ENCODE results near the gene IRF2. TPM values are rescaled to one million over a fixed set of nuclear protein-coding genes. Genes with fewer than 3 reads are reported as not detected.

IRF2 gene
- polyA plus RNA-seq, 2 of the 4 experiments (the other 2 are of a cell fraction) = 11.0 to 23.5 TPM

GRCh38 chr4:184349283-184350039 lies 124.9 kb downstream of the IRF2 start:
- Histone ChIP-seq H3K4me2 (peak overlapping the region; percentile 24; the same call in 1 of the 3 replicates), H3K4me3 (no peak overlapping the region), H3K27ac (peak overlapping the region; percentile 15 to 43; a peak in 2 of 6 replicates), H3K4me1 (peaks cover 12% of the 10 kb centered on the region; the same call in 2 of the 3 replicates), H3K9me3 (no peaks in the 10 kb centered on the region)
- FAIRE-seq (no peak), ATAC-seq (no peak), DNase-seq (ENCODE audit: low read depth in 1 of 2, low spot score in 1 of 2) (no peak)
- TF ChIP-seq MAFK (IDR thresholded peaks at IDR 0.05; ENCODE audit: partially characterized antibody) (no peak), PHF8 (IDR thresholded peaks at IDR 0.05; ENCODE audit: borderline replicate concordance, low read depth) (no peak), FOSL2 (IDR thresholded peaks at IDR 0.05) (no peak), FOSL2 (CRISPR knock-in tag; IDR thresholded peaks at IDR 0.05) (no peak), KDM1A (IDR thresholded peaks at IDR 0.05; ENCODE audit: low read depth) (no peak), REST (IDR thresholded peaks at IDR 0.05) (no peak), ZNF302 (CRISPR knock-in tag; IDR thresholded peaks at IDR 0.05) (no peak)
- POLR2A ChIA-PET = no interaction called here
- 87% methylated on average over 9 of the region's 11 CpGs for WGBS (ENCODE audit: missing lambda C conversion rate)
- CTCF ChIA-PET = interaction anchor here (1.1 to 1.2 kb wide), 2 partner anchors 62 to 86 kb away, joined by 3 to 4 read pairs; no protein-coding TSS in a partner anchor

- Histone ChIP-seq H3K4me3 (no peak overlapping the region), H3K4me1 (peaks cover 12% of the 10 kb centered on the region; the same call in 2 of the 3 replicates), H3K27ac (peak overlapping the region; percentile 43 to 46; a peak in 2 of 6 replicates), H3K9me3 (no peaks in the 10 kb centered on the region), H3K4me2 (peak overlapping the region; percentile 24; the same call in 1 of the 3 replicates)
- WGBS (ENCODE audit: missing lambda C conversion rate) = 58% methylated on average over 14 of the region's 15 CpGs
- POLR2A ChIA-PET = no interaction called here
- CTCF ChIA-PET = interaction anchor here (1.1 to 1.2 kb wide), 3 partner anchors 18 to 85 kb away, joined by 3 to 4 read pairs (median 3); no protein-coding TSS in a partner anchor
- TF ChIP-seq CBX2 (IDR thresholded peaks at IDR 0.05; ENCODE audit: borderline replicate concordance, low read depth) (no peak), JUNB (IDR thresholded peaks at IDR 0.05) (no peak), CBX8 (IDR thresholded peaks at IDR 0.05) (no peak), ZNF302 (CRISPR knock-in tag; IDR thresholded peaks at IDR 0.05) (no peak), ZSCAN20 (CRISPR knock-in tag; IDR thresholded peaks at IDR 0.05) (no peak), RARB (CRISPR knock-in tag; IDR thresholded peaks at IDR 0.05) (no peak), RNF2 (IDR thresholded peaks at IDR 0.05; ENCODE audit: borderline replicate concordance, low read depth) (no peak), NR3C1 (IDR thresholded peaks at IDR 0.05) (no peak), HES2 (IDR thresholded peaks at IDR 0.05) (no peak), ZFP36 (IDR thresholded peaks at IDR 0.05; ENCODE audit: borderline replicate concordance, partially characterized antibody) (no peak), POLR2AphosphoS2 (conservative IDR thresholded peaks at IDR 0.05; ENCODE audit: low read length) (no peak), HOXB13 (CRISPR knock-in tag; IDR thresholded peaks at IDR 0.05; ENCODE audit: low read depth) (no peak), CHD2 (IDR thresholded peaks at IDR 0.05; ENCODE audit: low read length, partially characterized antibody) (no peak), MYC (IDR thresholded peaks at IDR 0.05; ENCODE audit: borderline replicate concordance, low read length) (no peak), POLR2A (IDR thresholded peaks at IDR 0.05; ENCODE audit: low read length) (no peak), TP53 (CRISPR knock-in tag; IDR thresholded peaks at IDR 0.05) (no peak), FOSB (CRISPR knock-in tag; IDR thresholded peaks at IDR 0.05) (no peak), MAZ (IDR thresholded peaks at IDR 0.05; ENCODE audit: borderline replicate concordance, low read depth, low read length) (no peak)
- ATAC-seq (peak; percentile 42 to 43; a peak in 5 of 6 replicates), FAIRE-seq (no peak), DNase-seq (ENCODE audit: low read depth in 1 of 2, low spot score in 1 of 2) (peak in 1 of 2 experiments; percentile 64)
These were observed 125.8 kb downstream of the IRF2 start for GRCh38 chr4:184348311-184349233.
